ENCODE data around the gene ERMARD. TPM values are rescaled to one million over a fixed set of nuclear protein-coding genes. Genes with fewer than 3 reads are reported as not detected.

The ERMARD gene
- total RNA-seq, 1 experiment from 2014 or later: 17.7 TPM

- DNase-seq (ENCODE audit: low spot score) (peak; percentile 57), ATAC-seq (peak; percentile 9)
- Mint-ChIP-seq H3K27me3 (ENCODE audit: low read depth) (peaks cover 8% of the 10 kb centered on the region), H3K9me3 (no peaks in the 10 kb centered on the region), H3K36me3 (no peaks in the 10 kb centered on the region), H3K27ac (peak overlapping the region; percentile 63; the same call in 1 of the 2 replicates), H3K4me1 (peaks cover 40% of the 10 kb centered on the region), H3K4me3 (peak overlapping the region; percentile 93)
- ChIA-PET CTCF (interaction anchor here (1.4 kb wide), 1 partner anchor 22 kb away, joined by 4 read pairs; the partner anchor contains the start of genes C6orf120 and WDR27), POLR2A (interaction anchor here (0.8 to 2.4 kb wide), 2 partner anchors 22 to 28 kb away, joined by 3 to 14 read pairs; partner anchors contain the start of genes C6orf120, DYNLT2, ERMARD and WDR27)
- peak; percentile 43; the same call in 1 of the 2 replicates for TF ChIP-seq FOXP1 (CRISPR knock-in tag; IDR thresholded peaks at IDR 0.05; ENCODE audit: borderline replicate concordance)
- peak; percentile 58; the same call in 1 of the 2 replicates for TF ChIP-seq HMGXB4 (CRISPR knock-in tag; IDR thresholded peaks at IDR 0.05)
- 0 out of 2 replicates have a peak, but pooled peaks have one; percentile 30 for TF ChIP-seq ELF4 (CRISPR knock-in tag; IDR thresholded peaks at IDR 0.05; ENCODE audit: low read depth)
- TF ChIP-seq ZNF232 (CRISPR knock-in tag; IDR thresholded peaks at IDR 0.05): no peak
- TF ChIP-seq ARID4B (CRISPR knock-in tag; IDR thresholded peaks at IDR 0.05; ENCODE audit: borderline replicate concordance): 0 out of 2 replicates have a peak, but pooled peaks have one; percentile 37
- 0 out of 2 replicates have a peak, but pooled peaks have one; percentile 22 for TF ChIP-seq GABPB1 (CRISPR knock-in tag; IDR thresholded peaks at IDR 0.05)
- 0 out of 2 replicates have a peak, but pooled peaks have one; percentile 10 for TF ChIP-seq TEAD1 (CRISPR knock-in tag; IDR thresholded peaks at IDR 0.05)
- no peak for TF ChIP-seq ZNF671 (CRISPR knock-in tag; IDR thresholded peaks at IDR 0.05)
Measured at GRCh38 chr6:169723200-169723909, 28.1 kb upstream of the ERMARD start.

GRCh38 chr6:169723991-169724493 lies 27.4 kb upstream of the ERMARD start:
- H3K4me1 Mint-ChIP-seq: peaks cover 40% of the 10 kb centered on the region
- no peak for TF ChIP-seq ZNF281 (CRISPR knock-in tag; IDR thresholded peaks at IDR 0.05)
- TF ChIP-seq NR2C2 (CRISPR knock-in tag; IDR thresholded peaks at IDR 0.05): no peak
- TF ChIP-seq FOXP4 (CRISPR knock-in tag; IDR thresholded peaks at IDR 0.05): 0 out of 2 replicates have a peak, but pooled peaks have one; percentile 45
- no peak for TF ChIP-seq CBFB (CRISPR knock-in tag; IDR thresholded peaks at IDR 0.05; ENCODE audit: low read depth)
- TF ChIP-seq ZBTB43 (CRISPR knock-in tag; IDR thresholded peaks at IDR 0.05): no peak
- peaks cover 8% of the 10 kb centered on the region for H3K27me3 Mint-ChIP-seq (ENCODE audit: low read depth)
- POLR2A ChIA-PET: interaction anchor here (0.8 to 2.4 kb wide), 2 partner anchors 23 to 27 kb away, joined by 3 to 14 read pairs; partner anchors contain the start of genes C6orf120, DYNLT2, ERMARD and WDR27
- H3K36me3 Mint-ChIP-seq: no peaks in the 10 kb centered on the region
- no peaks in the 10 kb centered on the region for H3K9me3 Mint-ChIP-seq
- CTCF ChIA-PET: no interaction called here
- ATAC-seq (peak; percentile 39), DNase-seq (ENCODE audit: low spot score) (peak; percentile 60)
- peak overlapping the region; percentile 46; the same call in 1 of the 2 replicates for H3K4me3 Mint-ChIP-seq
- no peak overlapping the region for H3K27ac Mint-ChIP-seq

Measured in WTC11 (cell line).